Hepatocyte (in vitro differentiated cells): Measurements from ENCODE around the gene CBL.

Source experiments
- CTCF ChIP-seq: fragments of 200-600 bp; sonication (generic); IDR thresholded peaks from 2 replicates; pipeline ENCODE4 v1.5.1; 2016; ENCODE audit warnings: antibody characterized with exemption, mild to moderate bottlenecking; ENCODE audit not compliant: poor library complexity
- EZH2phosphoT487 ChIP-seq: fragments of 200-600 bp; sonication (generic); IDR thresholded peaks from one replicate; pipeline ENCODE4 v1.6.1; 2018; ENCODE audit warnings: antibody characterized with exemption, mild to moderate bottlenecking, low read depth, moderate library complexity; ENCODE audit not compliant: unreplicated experiment, severe bottlenecking

GRCh38 chr11:119185981-119186634, 20.0 kb upstream of the CBL start:
- TF ChIP-seq CTCF (no peak), EZH2phosphoT487 (no peak)
